Measurements from ENCODE around the gene METTL18. TPM values are rescaled to one million over a fixed set of nuclear protein-coding genes. Genes with fewer than 3 reads are reported as not detected.
A peak's percentile ranks its signal among the peaks of the same experiment; 100 is the strongest.

METTL18 gene
- total RNA-seq (1 to 10 TPM; 4.1 to 9.6 (median 7.3) TPM), polyA plus RNA-seq (10 to 100 TPM in 1 of 3 donors, 1 to 10 TPM in 2; 5.7 to 11.4 (median 7.2) TPM)
- long read RNA-seq, donor 1, partial matches to known transcripts: 6 of 9 reads
- long read RNA-seq, donor 1, other reads (novel, unspliced or antisense): 0 of 9 reads
- long read RNA-seq, donor 2, partial matches to known transcripts: 0 of 3 reads
- long read RNA-seq, donor 2, other reads (novel, unspliced or antisense): 0 of 3 reads
- long read RNA-seq, donor 3, partial matches to known transcripts: 0 of 3 reads
- long read RNA-seq, donor 3, other reads (novel, unspliced or antisense): 0 of 3 reads
- long read RNA-seq, donor 4, partial matches to known transcripts: 1 of 4 reads
- long read RNA-seq, donor 4, other reads (novel, unspliced or antisense): 0 of 4 reads
- long read RNA-seq, donor 5, transcript METTL18-202 (2 exons, 1,521 nt): major isoform, 5 of 10 reads
- long read RNA-seq, donor 5, partial matches to known transcripts: 0 of 10 reads
- long read RNA-seq, donor 5, other reads (novel, unspliced or antisense): 1 of 10 reads
- long read RNA-seq, donor 6, transcript METTL18-202 (2 exons, 1,521 nt): major isoform, 5 of 8 reads
- long read RNA-seq, donor 6, partial matches to known transcripts: 0 of 8 reads
- long read RNA-seq, donor 6, other reads (novel, unspliced or antisense): 1 of 8 reads
- long read RNA-seq, donor 7, partial matches to known transcripts: 0 of 1 reads
- long read RNA-seq, donor 7, other reads (novel, unspliced or antisense): 0 of 1 reads
- long read RNA-seq, donor 8, partial matches to known transcripts: 0 of 3 reads
- long read RNA-seq, donor 8, other reads (novel, unspliced or antisense): 0 of 3 reads
- long read RNA-seq, donor 9, partial matches to known transcripts: 0 of 1 reads
- long read RNA-seq, donor 9, other reads (novel, unspliced or antisense): 0 of 1 reads
- long read RNA-seq, donor 10: 0 reads

- no peaks in the 10 kb centered on the region for H3K9me3 ChIP-seq (replicated peaks in 1 of 3)
- TF ChIP-seq CTCF (IDR thresholded peaks at IDR 0.05) (peak in 2 of 6 experiments; percentile 18 to 28), POLR2A (IDR thresholded peaks at IDR 0.05) (peak in 1 of 2 donors; percentile 59)
- whole genome bisulfite sequencing, 4 donors: 0 to 1% (median 1%) methylated on average over 18 to 48 of the region's 48 CpGs
- H3K36me3 ChIP-seq (replicated peaks in 1 of 2): no peaks in the 10 kb centered on the region
- H3K4me3 ChIP-seq: peak within 1 kb of the TSS; percentile 32 to 73 (median 54)
- DNase-seq: peak; percentile 90 to 94 (median 91)
- no peaks in the 10 kb centered on the region for H3K27me3 ChIP-seq
- H3K4me1 ChIP-seq (replicated peaks in 1 of 2): peaks cover 5% of the 10 kb centered on the region in 2 donors
- intact Hi-C loops (cut with DNase I): no loop called here
- H3K27ac ChIP-seq: peak within 1 kb of the TSS; percentile 17 to 93 (median 82)
Observed at GRCh38 chr1:169794530-169795416, at the start of gene METTL18. Gene METTL18, minus strand, starts transcription at chr1:169794907. Its CDS starts 1,212 bp downstream, at chr1:169793695.

GRCh38 chr1:169838942-169839341 is 44.2 kb upstream of the METTL18 start:
- intact Hi-C loops (cut with DNase I): no loop called here
- TF ChIP-seq POLR2A (IDR thresholded peaks at IDR 0.05) (no peak), CTCF (IDR thresholded peaks at IDR 0.05) (no peak)
- H3K27me3 ChIP-seq: no peaks in the 10 kb centered on the region
- no peak overlapping the region for H3K4me3 ChIP-seq
- 72 to 98% (median 82%) methylated on average over 4 of the region's 4 CpGs for WGBS, 4 donors
- no peaks in the 10 kb centered on the region for H3K36me3 ChIP-seq (replicated peaks in 1 of 2)
- no peaks in the 10 kb centered on the region for H3K9me3 ChIP-seq (replicated peaks in 1 of 3)
- DNase-seq: no peak
- no peak overlapping the region for H3K27ac ChIP-seq
- H3K4me1 ChIP-seq (replicated peaks in 1 of 2): no peaks in the 10 kb centered on the region

GRCh38 chr1:169836198-169836597 is 41.5 kb upstream of the METTL18 start:
- H3K4me3 ChIP-seq: no peak overlapping the region
- intact Hi-C loops (cut with DNase I): no loop called here
- H3K27me3 ChIP-seq: no peaks in the 10 kb centered on the region
- H3K27ac ChIP-seq: no peak overlapping the region
- DNase-seq: no peak
- WGBS, 4 donors: 92 to 97% (median 94%) methylated on average over 1 of the region's 1 CpG
- TF ChIP-seq POLR2A (IDR thresholded peaks at IDR 0.05) (no peak), CTCF (IDR thresholded peaks at IDR 0.05) (no peak)
- no peaks in the 10 kb centered on the region for H3K36me3 ChIP-seq (replicated peaks in 1 of 2)
- no peaks in the 10 kb centered on the region for H3K9me3 ChIP-seq (replicated peaks in 1 of 3)
- no peaks in the 10 kb centered on the region for H3K4me1 ChIP-seq (replicated peaks in 1 of 2)

Data from adrenal gland (tissue), 19 donors.